Activated CD4-positive, CD25-positive, alpha-beta regulatory T cell treated with anti-CD3 and anti-CD28 coated beads, Interleukin-2, amount 50 U/mL, for 16 hours (primary cell): ENCODE data around the gene ITGB2.
"Not testable (repeated sequence)": the region's sequence is repeated elsewhere in the genome, so short reads cannot be mapped to it uniquely, and the experiment has no call there.

Experiments
- DNase-seq: peaks from one replicate; pipeline ENCODE4 v3.0.0-alpha.2; 2020; ENCODE audit warnings: low read depth, low spot score

The ITGB2 gene

GRCh38 chr21:44940116-44940631 is 19.5 kb upstream of the ITGB2 start:
- no peak for DNase-seq

GRCh38 chr21:44939532-44940115 is 18.9 kb upstream of the ITGB2 start, which contains the start of gene SLX9:
Gene SLX9 (plus strand): TSS chr21:44940029. CDS start chr21:44940058, 29 bp downstream.
- DNase-seq, result peak; percentile 56

DNA sequence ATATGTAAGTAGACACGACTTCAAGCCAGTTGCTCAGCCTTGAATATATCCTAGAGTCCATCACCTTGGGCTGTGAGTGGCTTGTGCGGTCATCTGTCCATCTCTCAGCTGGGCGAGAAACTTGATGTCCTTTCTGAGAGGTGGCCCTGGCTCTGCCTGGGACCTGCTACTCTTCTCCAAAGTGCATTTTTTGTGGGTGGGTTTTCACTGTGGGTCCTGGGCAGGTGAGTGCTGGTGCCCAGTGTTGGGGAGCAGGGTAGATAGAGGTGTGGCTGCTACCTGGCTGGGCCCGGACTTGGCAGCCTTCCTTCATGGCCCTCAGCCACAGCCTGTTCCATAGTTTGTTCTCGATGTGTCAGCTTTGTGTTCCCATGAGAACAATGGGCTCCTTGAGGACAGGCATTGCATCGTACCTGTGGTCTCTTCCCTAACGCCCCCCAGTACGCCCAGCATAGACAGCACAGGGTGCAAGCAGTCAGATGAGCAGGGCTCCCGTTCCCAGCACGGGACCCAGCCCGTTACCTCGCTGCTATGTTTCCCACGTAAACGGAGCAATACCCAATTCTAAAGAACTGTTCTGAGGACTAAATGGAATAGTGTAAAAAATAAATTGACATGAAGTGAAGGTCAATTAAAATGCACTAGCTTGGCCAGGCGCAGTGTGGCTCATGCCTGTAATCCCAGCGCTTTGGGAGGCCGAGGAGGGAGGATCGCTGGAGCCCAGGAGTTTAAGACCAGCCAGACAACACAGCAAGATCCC is 18.3 kb upstream of the ITGB2 start:
- no peak for DNase-seq

DNA sequence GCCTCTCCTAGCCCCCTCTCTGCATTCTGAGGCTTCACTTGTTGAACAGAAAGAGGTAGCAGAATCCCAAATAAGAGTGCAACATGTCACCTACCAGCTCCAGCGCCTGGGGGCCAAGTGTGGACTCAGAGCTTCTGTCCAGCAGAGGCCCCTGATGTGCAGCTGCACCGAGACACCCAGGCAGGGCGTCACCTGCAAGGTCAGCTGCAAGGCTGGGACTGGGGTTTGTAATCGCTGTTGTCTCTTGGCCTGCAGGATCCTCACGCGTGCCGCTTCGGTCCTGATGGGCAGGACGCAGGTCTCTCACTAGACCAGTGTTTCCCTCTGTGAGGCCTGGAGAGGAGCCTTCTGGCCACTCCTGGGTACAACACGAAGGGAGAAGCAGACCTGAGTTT is 14.8 kb upstream of the ITGB2 start:
- DNase-seq, result no peak

GRCh38 chr21:44934797-44935532 is 14.3 kb upstream of the ITGB2 start:
- DNase-seq, result no peak

- DNase-seq, result no peak
Measured at GRCh38 chr21:44934276-44934675, 13.6 kb upstream of the ITGB2 start.

DNA sequence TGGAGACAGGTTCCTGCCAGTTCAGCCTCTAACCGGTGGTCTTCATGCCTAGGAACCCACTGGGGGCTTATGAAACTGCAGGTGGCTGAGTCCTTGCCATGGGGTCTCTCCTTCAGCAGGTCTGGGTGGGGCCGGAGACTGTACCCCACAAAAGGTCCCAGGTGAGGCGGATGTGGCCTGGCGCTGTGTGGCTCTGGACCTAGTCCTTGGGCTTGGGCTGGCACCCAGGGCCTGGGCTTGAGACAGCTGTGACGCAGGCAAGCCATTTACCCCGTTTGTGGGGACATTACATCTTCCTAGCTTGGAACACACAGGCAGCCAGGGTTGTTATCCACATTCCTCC is 13.2 kb upstream of the ITGB2 start:
- DNase-seq, result no peak

GRCh38 chr21:44933199-44933917 is 12.7 kb upstream of the ITGB2 start:
- DNase-seq, result no peak

DNA sequence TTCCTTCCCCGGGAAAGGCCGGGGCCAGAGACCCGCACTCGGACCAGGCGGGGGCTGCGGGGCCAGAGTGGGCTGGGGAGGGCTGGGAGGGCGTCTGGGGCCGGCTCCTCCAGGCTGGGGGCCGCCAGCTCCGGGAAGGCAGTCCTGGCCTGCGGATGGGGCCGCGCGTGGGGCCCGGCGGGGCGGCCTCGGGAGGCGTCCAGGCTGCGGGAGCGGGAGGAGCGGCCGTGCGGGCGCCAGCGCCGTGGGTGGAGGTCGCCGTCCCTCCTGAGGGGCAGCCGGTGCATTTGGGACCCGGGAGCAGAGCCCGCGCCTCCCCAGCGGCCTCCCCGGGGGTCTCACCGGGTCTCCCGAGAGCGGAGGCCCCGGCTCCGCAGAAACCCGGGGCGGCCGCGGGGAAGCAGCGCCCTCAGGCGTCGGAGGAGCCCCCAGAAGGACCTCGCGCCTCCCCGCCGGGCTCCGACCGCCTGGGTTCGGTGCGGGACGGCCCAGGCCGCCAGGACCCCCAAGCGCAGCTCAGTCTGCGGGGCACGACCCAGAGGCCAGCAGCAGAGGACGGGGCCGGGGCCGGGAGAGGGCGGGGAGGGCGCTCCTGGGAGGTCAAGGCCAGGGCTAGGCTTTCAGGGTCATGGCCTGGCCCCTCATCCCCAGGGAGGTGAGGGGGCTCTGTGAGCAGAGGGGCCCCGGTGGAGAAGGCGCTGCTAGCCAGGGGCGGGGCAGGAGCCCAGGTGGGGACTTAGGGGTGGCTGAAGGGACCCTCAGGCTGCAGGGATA is 11.9 kb upstream of the ITGB2 start:
- no peak for DNase-seq

- DNase-seq, result no peak
Measured at GRCh38 chr21:44931501-44932407, 11.1 kb upstream of the ITGB2 start.

GRCh38 chr21:44931137-44931500 is 10.4 kb upstream of the ITGB2 start:
- DNase-seq, result no peak

- DNase-seq, result no peak
Measured at GRCh38 chr21:44930543-44930981, 9.9 kb upstream of the ITGB2 start.

- DNase-seq, result no peak
Measured at GRCh38 chr21:44929799-44930542, 9.3 kb upstream of the ITGB2 start.

- no peak for DNase-seq
Measured at GRCh38 chr21:44929242-44929798, 8.6 kb upstream of the ITGB2 start.

GRCh38 chr21:44928500-44929241 is 8.0 kb upstream of the ITGB2 start:
- DNase-seq, result not testable (repeated sequence)

DNA sequence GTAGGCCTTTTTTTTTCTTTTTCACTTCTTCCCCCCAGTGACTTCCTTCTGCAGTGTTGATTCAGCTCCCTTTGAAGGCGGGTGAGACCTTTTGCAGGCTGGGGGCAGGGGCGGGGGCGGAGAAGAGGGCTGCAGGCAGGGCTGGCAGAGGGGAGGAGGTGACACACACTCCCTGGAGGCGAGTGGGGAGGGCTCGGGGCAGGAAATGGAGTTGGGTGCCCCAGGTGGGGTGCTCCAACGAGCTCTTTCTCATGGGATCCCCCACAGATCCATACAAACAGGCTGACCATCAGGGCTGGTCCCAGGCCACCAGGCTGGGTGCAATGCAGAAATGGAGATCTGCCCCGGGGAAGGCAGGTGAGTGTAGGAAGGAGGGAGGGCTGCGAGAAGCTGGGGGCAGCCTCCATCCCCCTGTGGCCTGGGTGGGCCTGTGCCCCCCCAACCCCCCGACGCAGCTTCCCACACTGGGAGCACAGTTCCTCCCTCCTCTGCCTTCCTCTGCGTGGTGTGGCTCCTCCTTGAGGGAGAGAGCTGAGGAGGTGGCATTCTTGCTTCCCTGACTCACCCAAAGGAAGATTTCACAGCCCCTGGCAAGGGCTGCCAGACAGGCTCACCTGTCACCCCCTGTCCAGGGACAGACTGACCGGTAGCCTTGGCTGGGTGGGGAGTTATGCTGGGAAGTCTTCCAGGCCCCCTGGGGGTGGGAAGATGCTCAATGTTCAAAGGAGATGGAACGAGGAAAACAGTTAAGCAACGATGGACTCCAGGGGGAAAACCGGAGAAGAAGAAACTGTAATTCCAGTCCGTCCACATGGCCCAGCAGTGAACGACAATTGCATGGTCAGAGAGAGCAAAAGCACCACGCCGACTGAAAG is 7.1 kb upstream of the ITGB2 start:
- DNase-seq, result peak; percentile 72

DNA sequence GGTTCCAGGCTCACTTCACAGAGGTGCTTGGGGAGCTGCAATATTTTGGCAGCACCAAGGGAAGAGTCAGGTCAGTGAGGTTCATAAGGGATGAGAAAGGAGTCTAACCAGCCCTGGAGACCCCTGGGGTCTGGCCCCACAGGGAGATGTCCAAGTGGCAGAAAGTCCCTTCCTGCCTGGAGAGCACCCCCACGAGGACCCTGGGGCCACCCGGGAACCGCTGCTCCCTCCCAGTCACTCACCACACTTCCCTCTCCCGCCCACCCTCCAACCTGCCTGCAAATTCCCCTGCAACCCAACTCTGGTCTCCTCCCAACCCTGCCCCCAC is 6.5 kb upstream of the ITGB2 start:
- DNase-seq, result no peak
